GM21515 (cell line): ENCODE data around the gene HS6ST3.

Experiments
- ATAC-seq: cut with Tn5 transposase; IDR thresholded peaks from one replicate; pipeline ENCODE4 v1.9.1; 2021; ENCODE audit not compliant: unreplicated experiment

HS6ST3 gene

DNA sequence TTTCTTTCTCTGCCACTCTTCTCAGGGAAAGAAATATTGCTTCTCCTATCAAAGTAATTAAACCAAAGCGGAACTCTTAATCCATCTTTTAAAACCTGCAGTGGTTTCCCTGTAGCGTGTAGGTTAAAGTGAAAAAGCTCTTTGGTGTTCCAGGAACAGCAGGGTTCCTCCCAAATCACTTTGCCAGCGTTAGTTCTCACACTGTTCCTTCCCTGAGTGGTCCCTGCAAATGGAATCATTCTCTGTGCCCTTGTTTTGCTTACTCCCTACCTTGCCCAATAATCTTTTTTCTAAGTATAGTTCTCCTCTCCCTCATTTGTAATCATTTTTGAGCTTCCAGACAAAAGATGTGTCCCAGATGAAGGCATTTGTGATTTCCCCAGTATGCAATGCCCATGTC is 207.5 kb downstream of the HS6ST3 start:
- ATAC-seq, result no peak

DNA sequence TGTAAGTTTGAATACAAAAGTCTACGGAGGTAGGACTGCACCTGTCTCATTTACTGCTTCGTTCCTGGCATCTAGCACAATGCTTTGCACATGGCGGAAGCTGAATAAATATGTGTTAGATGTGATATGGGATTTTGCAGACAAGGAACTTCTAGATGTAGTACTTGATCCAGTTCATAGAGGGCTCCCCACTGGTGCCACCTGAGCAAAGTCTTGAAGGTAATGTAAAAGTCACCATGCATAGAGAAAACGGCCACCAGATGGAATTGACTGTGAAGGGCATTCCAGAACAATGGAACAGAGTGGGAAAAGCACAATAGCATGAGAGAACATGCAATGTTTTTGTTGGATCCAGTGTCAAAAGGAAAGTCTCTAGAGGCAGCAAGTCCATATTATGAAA is 209.3 kb downstream of the HS6ST3 start:
- ATAC-seq, result no peak

DNA sequence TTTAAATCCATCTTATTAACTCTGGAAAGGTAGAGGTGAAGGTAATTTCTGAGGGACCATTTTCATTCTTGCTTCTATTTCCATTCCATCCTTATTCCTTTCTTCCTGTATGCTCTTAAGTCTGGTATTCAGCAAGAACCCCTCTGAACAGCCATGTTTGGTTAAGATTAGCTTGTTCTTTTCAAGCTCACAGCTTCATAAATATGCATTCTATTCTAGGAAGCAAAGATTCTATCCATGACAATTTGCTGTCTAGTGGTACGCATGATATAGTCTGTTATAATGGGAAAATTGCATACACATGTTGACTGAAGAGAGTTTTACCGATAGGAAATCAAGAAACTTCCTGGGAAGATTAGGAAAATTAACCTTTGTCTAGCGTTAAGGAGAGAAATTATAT is 218.7 kb downstream of the HS6ST3 start:
- no peak for ATAC-seq

DNA sequence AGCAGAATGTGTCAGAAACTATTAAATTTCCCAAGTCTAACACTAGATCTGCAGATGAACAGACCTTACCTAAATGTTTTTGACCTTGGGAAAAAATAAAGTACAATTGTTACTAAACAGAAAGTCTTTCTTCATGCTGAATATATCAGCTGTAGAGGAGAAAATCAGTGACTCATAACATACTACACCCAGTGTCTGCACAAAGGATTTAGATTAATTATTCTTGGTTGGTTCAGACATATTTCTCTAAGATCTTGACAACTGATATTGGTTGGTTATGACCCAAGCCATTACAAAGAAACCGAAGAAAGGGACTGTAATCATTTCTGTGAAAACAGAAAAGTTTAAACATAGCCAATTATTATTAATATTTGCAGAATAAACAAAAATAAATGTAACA is 225.1 kb downstream of the HS6ST3 start:
- no peak for ATAC-seq

DNA sequence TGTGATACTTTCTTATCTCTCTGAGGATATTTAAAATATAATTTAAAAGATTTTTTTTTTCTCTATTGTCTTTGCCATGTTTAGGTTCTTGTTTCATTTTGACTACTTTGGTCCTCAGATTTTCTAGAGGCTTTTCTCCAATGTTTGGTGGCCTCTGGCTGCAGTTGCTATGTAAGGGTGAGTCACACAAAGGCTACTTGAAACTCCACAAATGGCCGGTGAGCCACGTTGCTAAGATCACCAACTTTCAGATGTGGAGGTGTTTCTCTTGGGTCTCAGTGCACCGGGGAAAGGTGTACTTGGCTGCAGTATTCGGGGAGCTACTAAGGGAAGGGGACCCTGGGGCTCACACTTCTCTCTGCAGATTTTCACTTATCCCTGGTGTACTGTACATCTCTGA is 248.1 kb downstream of the HS6ST3 start:
- ATAC-seq, result no peak

DNA sequence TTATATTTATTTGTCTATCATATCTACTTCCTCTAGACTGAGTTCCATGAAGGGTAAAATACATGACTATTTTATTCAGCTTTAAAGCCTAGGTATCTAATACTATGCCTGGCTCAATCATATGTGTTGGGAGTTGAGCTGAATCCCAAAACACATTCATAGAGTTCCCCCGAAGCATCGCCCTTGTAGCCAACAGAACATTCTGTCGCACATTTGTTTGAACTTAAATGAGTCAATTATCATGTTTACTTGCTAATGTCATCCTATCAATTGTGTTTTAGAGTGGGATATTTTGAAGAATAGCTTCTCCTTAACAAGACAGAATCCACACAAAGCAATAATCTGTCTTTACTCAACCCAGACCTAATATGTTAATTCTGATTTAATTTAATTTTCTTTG is 252.4 kb downstream of the HS6ST3 start:
- ATAC-seq, result no peak

DNA sequence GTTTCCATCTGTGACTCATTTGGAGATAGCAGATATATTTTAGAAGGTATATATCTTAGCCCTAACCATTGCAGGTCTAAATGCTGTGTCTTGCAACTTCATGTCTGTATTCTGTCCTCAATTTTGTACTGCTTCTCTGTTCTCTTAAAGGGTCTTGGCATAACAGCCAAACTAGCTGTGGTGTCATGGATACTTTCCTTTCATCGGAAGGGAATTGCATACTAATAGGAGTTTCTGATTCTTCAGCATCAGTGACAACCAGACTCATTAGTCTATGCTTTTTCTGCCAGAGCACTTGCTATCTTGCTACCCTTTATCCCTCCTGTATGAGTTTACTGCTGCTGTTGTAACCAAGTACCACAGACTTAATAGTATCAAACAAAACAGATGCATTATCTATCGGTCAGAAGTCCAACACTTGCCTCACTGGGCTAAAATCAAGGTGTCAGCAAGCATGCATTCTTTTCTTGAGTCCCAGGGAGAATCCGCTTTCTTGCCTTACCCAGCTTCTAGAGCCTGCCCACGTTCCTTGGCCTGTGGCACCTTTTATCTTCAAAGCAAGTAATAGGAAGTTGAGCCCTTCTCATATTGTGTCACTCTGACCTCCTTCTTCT is 253.1 kb downstream of the HS6ST3 start:
- no peak for ATAC-seq

DNA sequence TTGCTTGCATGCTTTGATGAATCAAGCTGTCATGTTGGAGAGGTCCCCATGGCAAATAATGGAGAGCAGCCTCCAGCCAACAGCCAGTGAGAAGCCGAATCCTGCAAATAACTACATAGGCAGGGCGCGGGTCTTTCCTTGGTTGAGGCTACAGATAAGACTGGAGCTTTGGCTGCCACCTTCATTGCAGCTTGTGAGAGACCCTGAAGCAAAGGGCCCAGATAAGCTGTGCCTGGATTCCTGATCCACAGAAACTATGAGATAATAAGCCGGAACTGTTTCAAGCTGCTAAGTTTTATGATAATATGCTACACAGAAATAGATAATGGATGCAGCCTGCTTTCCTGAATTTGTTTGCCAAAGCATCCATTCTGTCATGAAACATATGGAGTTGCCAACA is 257.0 kb downstream of the HS6ST3 start:
- ATAC-seq, result no peak

DNA sequence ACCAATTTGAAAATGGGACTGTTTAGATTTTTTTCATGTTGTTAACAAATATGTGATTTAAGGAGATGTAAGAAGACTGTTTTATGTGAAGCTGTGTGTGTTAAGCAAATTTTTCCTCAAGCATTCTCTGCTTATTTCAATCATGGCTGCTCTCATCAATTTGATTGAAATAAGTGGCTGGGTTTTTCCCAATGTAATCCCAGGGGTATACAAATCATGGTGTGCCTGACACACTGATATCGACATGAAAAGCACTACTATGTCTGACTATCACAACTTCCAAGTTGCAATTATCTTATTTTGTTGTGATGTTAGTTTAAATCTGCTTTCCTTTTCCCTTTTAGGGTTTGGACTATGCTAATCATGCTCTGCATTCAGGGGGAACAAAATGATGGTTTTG is 283.7 kb downstream of the HS6ST3 start:
- ATAC-seq, result no peak

DNA sequence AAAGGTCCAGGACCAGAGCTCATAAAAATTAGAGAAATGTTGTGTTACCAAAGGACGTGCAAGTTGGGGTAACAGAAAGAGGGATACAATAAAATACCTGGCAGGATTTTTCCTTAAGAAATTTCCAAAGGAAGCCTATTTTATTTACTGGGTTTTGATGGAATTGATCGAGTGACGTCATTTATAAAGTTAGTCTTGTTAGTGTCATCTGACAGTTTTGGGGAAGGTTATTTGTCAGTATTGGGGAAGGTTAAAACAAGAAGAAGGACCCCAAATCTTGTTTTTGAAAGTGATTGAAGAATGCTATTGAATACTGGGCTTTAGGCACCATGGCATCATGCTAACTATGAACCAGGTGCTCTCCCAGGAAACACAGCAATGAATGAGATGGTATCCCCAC is 287.9 kb downstream of the HS6ST3 start:
- no peak for ATAC-seq

DNA sequence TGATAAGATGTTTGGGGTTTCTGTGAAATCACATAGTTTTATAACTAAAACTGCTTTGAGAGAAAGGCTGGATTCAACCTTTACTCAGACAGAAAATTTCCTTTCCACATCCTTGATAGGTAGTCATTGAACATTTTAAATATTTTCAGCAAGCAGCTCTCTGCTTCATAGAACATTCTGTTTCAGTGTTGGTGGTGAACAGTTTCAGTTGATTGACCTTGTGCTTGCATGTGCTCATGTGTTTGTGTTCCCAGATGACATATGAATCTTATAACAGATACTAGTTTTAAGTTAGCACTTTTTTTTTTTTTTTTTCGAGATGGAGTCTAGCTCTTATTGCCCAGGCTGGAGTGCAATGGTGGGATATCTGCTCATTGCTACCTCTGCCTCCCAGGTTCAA is 290.1 kb downstream of the HS6ST3 start:
- ATAC-seq, result no peak

DNA sequence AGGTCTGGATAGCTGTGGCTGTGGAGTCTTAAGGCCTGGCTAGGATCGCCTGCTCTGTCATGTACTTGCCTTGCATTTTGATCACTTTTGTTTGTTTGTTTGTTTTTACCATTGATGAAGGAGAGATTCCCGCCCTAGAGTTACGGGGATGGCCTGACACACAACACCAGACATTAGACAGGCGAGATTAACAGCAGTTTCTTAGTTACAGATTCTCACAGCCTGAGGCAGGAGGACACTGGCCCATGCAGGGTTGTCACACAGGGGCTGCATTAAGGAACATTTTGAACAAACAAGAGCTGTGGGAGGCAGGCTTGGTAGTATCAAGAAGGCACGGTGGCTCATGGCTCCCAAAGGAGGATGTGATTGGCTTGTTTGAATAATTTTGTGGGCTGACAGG is 291.8 kb downstream of the HS6ST3 start:
- no peak for ATAC-seq

DNA sequence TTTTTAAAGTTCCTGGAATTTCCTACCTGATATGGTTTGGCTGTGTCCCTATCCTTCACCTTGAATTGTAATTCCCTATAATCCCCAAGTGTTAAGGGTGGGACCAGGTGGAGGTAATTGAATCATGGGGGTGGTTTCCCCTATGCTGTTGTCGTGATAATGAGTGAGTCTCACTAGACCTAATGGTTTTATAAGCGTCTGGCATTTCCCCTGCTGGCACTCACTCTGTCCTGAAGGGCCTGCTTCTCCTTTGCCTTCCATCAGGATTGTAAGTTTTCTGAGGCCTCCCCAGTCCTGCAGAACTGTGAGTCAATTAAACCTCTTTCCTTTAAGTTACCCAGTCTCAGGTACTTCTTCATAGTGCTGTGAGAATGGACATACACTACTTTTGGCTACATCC is 298.7 kb downstream of the HS6ST3 start:
- no peak for ATAC-seq

DNA sequence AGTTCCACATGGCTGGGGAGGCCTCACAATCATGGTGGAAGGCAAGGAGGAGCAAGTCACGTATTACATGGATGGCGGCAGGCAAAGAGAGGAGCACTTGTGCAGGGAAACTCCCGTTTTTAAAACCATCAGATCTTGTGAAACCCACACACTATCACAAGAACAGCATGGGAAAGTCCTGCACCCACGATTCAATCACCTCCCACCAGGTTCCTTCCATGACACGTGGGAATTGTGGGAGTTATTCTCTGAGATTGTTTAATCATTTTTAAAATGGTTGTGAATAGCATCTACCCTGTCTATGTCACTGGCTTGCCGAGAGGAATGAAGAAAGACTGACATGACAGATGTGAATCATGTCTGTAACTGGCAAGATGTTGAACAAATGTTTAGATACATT is 301.7 kb downstream of the HS6ST3 start:
- no peak for ATAC-seq

DNA sequence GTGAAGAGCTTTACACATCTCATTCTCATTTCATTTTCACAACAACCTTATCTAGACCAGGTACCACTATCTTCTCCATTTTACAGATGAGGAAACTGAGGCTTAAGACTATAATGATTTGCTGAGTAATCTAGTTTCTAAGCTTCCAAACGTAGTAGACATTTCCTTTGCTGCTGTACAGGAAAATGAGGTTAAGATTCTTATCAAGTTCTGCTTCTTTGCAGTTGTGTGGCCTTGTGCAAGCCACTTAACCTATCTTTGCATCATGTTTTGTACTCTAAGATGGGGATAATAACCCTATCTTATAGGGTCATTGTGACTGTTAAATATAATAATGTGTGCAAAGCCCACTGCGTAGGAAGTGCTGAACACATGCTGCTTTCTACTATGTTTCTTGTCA is 307.9 kb downstream of the HS6ST3 start:
- no peak for ATAC-seq

DNA sequence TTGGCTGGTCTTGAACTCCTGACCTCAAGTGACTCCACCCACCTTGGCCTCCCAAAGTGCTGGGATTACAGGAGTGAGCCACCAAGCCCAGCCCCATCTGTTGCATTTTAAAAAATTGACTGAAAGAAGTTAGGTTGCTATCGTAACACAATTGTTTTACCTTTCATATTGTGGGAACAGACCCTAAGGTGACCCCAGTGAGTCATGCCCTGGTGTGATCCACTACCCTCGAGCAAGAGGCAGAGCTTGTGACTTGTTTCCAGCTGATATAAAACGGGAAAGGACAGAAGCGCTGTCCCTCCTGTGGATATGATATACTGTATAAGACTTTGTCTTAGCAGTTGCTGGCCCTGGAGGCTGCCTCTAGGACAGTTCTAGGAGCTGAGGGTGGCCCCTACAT is 308.6 kb downstream of the HS6ST3 start:
- ATAC-seq, result no peak

DNA sequence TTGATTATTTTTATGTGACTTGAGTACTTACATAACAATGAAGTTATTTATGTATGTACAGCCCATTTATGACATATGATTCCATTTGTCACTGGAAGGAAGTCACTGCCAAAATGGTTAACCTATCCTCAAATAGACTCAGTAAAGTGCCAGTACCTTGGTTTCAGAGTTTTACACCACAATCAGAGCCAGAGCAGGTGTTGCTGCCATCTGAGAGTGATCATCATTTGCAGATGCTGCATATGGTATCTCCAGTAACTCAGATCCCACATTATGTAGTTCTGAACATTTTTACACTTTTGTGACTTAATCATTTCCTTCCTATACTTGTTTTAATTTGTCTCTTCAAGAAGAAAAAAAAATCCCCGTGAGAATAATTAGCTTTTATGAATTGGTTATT is 313.3 kb downstream of the HS6ST3 start:
- ATAC-seq, result no peak

DNA sequence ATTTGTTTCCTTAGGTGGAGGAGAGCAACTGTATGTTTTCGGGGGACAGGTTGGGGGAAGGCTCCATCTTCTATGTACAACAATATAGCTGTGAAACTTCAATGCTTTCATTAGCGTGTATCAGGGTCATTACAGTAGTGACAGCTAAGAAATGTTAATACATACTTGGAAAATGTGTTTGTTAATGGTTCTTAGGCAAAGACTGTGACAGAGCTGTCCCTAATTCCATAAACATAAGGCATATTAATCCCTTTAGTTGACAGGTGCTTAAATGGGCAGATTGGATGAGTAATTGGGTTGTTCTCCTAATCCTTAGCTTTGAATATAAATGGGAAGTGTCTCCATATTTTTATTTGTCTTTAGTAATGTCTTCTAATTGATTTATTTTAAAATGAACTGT is 313.7 kb downstream of the HS6ST3 start:
- no peak for ATAC-seq

DNA sequence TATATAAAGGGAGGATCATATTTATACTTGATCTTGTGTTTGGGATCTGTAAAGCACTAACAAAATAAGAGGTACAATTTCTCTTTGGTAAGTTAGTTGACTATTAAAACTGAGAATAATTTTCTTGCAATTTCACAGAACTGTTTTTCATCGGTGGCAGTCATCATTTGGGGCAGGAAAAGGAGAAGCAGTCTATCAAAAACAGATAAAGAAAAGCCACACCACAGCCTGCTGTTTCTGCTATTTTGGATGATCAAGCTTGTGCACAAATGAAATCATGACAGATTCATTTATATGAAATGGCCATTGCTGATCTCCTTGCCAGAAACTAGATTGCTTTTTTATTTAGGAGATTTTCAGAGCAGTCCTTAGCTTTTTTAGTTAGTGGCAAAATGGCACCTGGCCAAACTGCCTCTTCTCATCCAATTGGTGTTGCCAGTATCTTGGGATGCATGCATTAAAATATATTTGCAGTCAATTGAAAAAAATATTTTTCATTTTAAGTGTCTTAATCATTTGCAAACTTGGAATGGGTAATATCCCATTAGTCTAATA is 326.0 kb downstream of the HS6ST3 start:
- ATAC-seq, result no peak

DNA sequence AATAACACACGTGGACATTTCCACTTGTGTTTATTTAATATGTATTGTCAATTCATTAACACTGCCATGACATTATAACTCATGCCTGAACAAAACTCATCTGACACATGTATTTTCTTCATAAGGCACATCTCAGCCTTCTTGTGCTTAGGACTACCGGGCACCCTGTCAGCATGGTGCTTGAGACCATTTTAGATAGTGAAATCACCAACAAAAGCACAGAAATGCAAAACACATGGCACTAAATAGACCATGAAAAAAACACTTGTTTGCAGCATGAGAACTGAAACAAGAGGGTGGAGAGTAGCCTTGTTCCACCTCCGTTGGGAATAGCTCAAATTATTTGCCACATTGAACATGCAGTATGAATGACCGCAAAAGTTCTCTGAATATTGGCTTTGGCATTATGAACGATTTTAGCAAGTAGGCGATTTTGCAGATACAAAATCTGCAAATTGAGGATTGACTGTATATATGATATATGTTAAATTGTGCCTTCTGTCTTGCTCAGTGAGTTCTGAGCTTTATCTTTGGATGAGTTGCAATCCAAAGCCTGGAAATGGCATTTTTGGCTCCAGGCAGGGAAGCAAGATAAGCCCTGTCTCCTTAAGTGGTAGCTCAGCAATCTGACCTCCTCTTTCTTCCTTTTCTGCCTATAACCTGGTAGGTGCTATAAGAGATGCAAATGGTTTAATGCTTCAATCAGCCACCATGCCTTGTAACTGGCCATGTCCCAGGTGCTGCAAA is 328.2 kb downstream of the HS6ST3 start:
- no peak for ATAC-seq

DNA sequence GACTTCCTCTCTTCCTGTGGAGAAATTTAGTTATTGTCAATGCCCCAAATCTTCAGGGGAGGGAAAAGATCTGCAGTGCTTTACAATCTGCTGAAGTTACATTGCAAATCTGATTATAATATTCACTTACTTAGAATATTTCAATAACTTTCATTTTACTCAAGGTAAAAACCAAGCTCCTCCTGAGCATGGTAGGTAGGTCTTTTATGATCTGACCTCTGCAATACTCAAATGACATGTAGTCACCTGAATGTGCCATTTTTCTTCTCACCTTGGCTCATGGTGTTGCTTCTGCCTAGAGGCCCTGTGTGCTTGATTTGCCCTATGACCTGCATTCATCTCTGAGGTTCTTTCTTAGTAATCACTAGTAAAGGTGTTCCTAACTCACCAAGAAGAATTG is 331.4 kb downstream of the HS6ST3 start:
- ATAC-seq, result no peak

DNA sequence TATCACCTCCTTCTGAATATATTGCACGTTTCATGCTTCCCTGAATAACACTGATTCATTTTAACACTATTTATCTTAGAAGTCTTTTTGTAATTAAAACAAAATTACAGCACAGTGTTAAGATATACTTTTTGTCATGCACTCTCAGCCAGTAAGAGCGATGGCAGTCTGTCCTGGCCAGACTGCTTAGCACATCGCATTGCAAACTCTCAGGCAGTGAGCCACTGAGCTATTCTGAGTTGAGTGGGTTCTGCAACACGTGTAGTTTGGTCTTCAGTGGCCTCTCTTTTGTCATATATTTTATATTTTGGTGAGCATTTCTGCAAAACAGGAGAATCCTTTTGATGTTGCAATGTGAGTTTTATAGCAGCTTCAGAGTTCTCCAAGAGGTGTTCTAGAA is 332.1 kb downstream of the HS6ST3 start:
- ATAC-seq, result no peak

DNA sequence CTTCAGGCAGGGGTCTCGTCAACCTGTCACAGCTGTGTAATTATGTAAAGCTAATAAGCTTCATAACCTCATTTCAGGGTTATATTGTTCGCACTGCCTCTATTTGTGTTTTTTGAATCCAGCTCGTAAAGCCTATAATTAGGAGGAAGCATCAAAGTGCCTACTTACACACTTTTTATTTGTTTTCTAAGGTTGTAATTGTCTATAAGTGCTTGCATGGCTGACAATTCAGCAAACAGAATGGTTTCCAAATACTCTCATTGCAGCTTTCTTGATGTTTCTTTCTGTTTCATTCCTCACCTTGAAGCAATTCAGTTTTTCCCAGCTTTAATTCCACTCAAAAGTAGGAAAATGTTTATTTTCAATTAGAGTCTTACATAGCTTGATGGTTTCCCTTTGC is 336.3 kb downstream of the HS6ST3 start:
- no peak for ATAC-seq
